Tibial artery (tissue), 4 donors: ENCODE results near the gene MAD1L1.

Experiments
- DNase-seq, 2 donors: peaks; one replicate each; pipeline ENCODE4 v3.0.0-alpha.2; 2019
- H3K27ac ChIP-seq, 2 donors: fragments of 200-600 bp; sonication (generic) in 1 of 2; 1 replicate in 1 of 2; 2 replicates in 1 of 2; pipeline ENCODE4 v1.5.1; 2018 to 2019; ENCODE audit warnings: mild to moderate bottlenecking in 1 of 2
- H3K27me3 ChIP-seq, 2 donors: fragments of 200-600 bp; sonication (generic) in 1 of 2; one replicate each; pipeline versions ENCODE4 v1.5.1 to v1.6.0; 2016 to 2019
- H3K36me3 ChIP-seq, 3 donors: fragments of 200-600 bp; sonication (generic) in 2 of 3; one replicate each; pipeline ENCODE4 v1.5.1; 2016 to 2019; ENCODE audit warnings: mild to moderate bottlenecking in 2 of 3
- H3K4me1 ChIP-seq, 4 donors: fragments of 200-600 bp; sonication (generic) in 2 of 4; 1 replicate in 3 of 4; 2 replicates in 1 of 4; pipeline ENCODE4 v1.5.1; 2016 to 2019
- H3K4me3 ChIP-seq, 2 donors: fragments of 200-600 bp; sonication (generic) in 1 of 2; 1 replicate in 1 of 2; 2 replicates in 1 of 2; pipeline ENCODE4 v1.5.1; 2018 to 2019; ENCODE audit warnings: mild to moderate bottlenecking in 2 of 2
- H3K9me3 ChIP-seq, 3 donors: fragments of 200-600 bp; sonication (generic) in 1 of 3; one replicate each; pipeline ENCODE4 v1.5.1; 2016 to 2019
- CTCF ChIP-seq, 2 experiments: fragments of 200-600 bp in 1 of 2; fragments of 450-650 bp in 1 of 2; IDR thresholded peaks; one replicate each; pipeline ENCODE4 v1.5.1; 2017 to 2019; ENCODE audit warnings: antibody characterized with exemption in 2 of 2, mild to moderate bottlenecking in 1 of 2, moderate library complexity in 1 of 2
- intact Hi-C: fragments of 100-400 bp; cut with DNase I; formaldehyde crosslinking; loops from one replicate; pipeline ENCODE4 v1.15.0; 2023; ENCODE audit warnings: low total_unique reads

The MAD1L1 gene

GRCh38 chr7:1806354-1806753 is 426.4 kb downstream of the MAD1L1 start:
- H3K27me3 ChIP-seq: peaks cover 0 to 19% of the 10 kb centered on the region in 2 donors
- peaks cover 0 to 16% (median 7%) of the 10 kb centered on the region in 3 donors for H3K9me3 ChIP-seq
- no peak for TF ChIP-seq CTCF (IDR thresholded peaks at IDR 0.05)
- H3K27ac ChIP-seq: no peak overlapping the region
- no peak overlapping the region for H3K4me3 ChIP-seq
- peak in 1 of 2 donors; percentile 4 for DNase-seq
- H3K36me3 ChIP-seq: no peaks in the 10 kb centered on the region
- H3K4me1 ChIP-seq: peaks cover 0 to 9% (median 4%) of the 10 kb centered on the region in 4 donors
- intact Hi-C loops: no loop called here

GRCh38 chr7:1804310-1804709 is 428.4 kb downstream of the MAD1L1 start:
- intact Hi-C loops: no loop called here
- DNase-seq: peak in 1 of 2 donors; percentile 37
- no peak for TF ChIP-seq CTCF (IDR thresholded peaks at IDR 0.05)
- Histone ChIP-seq H3K36me3 (no peaks in the 10 kb centered on the region), H3K4me3 (no peak overlapping the region), H3K4me1 (no peaks in the 10 kb centered on the region), H3K27me3 (peaks cover 0 to 14% of the 10 kb centered on the region in 2 donors), H3K9me3 (peaks cover 0 to 19% (median 7%) of the 10 kb centered on the region in 3 donors), H3K27ac (no peak overlapping the region)

GRCh38 chr7:1802899-1803298 is 429.8 kb downstream of the MAD1L1 start:
- no peak overlapping the region for H3K4me3 ChIP-seq
- no peak overlapping the region for H3K27ac ChIP-seq
- no peaks in the 10 kb centered on the region for H3K4me1 ChIP-seq
- peaks cover 0 to 17% of the 10 kb centered on the region in 2 donors for H3K27me3 ChIP-seq
- H3K36me3 ChIP-seq: no peaks in the 10 kb centered on the region
- peaks cover 0 to 19% (median 7%) of the 10 kb centered on the region in 3 donors for H3K9me3 ChIP-seq
- peak in 1 of 2 donors; percentile 1 for DNase-seq
- intact Hi-C loops: no loop called here
- TF ChIP-seq CTCF (IDR thresholded peaks at IDR 0.05): no peak

GRCh38 chr7:1800902-1801301 is 431.8 kb downstream of the MAD1L1 start:
- no peak overlapping the region for H3K27ac ChIP-seq
- peaks cover 0 to 22% of the 10 kb centered on the region in 2 donors for H3K27me3 ChIP-seq
- H3K9me3 ChIP-seq: peaks cover 0 to 20% (median 8%) of the 10 kb centered on the region in 3 donors
- TF ChIP-seq CTCF (IDR thresholded peaks at IDR 0.05): no peak
- no peak overlapping the region for H3K4me3 ChIP-seq
- H3K4me1 ChIP-seq: no peaks in the 10 kb centered on the region
- intact Hi-C loops: no loop called here
- H3K36me3 ChIP-seq: no peaks in the 10 kb centered on the region
- DNase-seq: no peak

GRCh38 chr7:1798191-1798590 is 434.6 kb downstream of the MAD1L1 start:
- Histone ChIP-seq H3K4me1 (no peaks in the 10 kb centered on the region), H3K9me3 (peaks cover 7 to 29% (median 27%) of the 10 kb centered on the region in 3 donors), H3K27me3 (peaks cover 0 to 18% of the 10 kb centered on the region in 2 donors), H3K36me3 (no peaks in the 10 kb centered on the region), H3K27ac (no peak overlapping the region), H3K4me3 (no peak overlapping the region)
- DNase-seq: no peak
- TF ChIP-seq CTCF (IDR thresholded peaks at IDR 0.05): no peak
- intact Hi-C loops: no loop called here
